ENCODE measurements around the gene SLFNL1.

SLFNL1 gene

DNA sequence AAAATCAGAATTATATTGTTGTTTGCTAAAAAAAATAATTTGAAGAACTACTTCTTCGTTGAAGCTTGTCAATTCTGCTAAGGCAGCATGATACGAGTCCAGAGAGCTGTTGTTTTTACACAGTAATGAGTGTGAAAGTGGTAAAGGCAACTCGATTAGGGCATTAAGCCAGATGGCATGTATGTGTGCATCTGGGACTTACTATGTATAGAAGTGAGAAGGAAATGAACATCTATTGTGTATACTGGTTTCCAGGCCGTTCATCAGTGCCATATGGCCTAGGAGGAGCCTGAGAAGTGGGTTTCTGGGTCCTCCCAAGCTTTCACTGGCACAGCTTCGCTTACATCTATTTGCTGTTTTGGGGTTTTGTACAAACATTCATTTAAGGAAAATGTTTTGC lies 36.4 kb downstream of the SLFNL1 start:
- DNase-seq: peak; percentile 92

DNA sequence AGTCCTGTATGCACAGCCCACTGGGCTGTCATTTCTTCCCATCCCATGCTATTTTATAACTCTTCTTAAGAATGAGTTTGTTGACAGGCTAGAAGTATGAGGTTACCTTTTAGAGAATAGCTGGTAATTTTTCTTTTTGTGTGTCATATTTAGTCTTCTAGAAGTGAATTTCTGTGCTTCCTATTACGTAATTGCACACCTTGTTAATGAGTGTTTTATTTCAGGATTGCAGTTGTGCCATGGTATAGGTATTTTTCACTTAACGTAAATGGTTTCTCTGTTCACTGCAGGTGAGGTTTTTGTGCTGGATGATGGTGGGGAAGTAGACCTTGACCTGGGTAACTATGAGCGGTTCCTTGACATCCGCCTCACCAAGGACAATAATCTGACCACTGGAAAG lies 37.0 kb downstream of the SLFNL1 start:
- no peak for DNase-seq

DNA sequence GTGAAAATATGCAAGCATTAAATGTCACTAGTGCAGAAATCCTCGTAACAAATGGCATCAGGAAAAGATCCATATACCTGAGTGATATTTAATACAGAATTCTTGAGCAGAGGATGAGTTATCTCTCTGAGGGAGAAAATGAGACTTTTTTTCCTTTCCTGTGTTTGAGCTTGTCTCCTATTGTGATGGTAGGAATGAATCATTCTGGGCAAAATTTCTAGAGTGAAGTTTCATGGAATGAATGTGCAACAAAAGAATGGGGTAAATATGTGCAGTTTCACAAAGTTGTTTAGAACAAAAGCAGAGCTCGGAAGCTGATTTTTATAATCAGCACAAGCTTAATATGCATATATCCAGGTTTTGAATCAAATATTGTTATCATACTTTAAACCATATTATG lies 37.5 kb downstream of the SLFNL1 start:
- DNase-seq: no peak

DNA sequence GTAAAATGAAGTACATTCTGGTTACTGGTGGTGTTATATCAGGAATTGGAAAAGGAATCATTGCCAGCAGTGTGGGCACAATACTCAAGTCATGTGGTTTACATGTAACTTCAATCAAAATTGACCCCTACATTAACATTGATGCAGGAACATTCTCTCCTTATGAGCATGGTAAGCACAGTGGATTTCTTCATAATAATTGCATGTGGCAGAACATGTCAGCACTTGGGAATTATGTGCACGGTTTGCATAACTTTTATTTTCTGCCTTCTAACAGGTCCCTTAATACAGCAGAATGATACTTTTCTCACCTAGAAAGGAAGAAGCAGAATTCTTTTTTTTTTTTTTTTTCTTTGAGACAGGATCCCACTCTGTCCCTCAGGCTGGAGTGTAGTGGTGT lies 38.2 kb downstream of the SLFNL1 start:
- no peak for DNase-seq

DNA sequence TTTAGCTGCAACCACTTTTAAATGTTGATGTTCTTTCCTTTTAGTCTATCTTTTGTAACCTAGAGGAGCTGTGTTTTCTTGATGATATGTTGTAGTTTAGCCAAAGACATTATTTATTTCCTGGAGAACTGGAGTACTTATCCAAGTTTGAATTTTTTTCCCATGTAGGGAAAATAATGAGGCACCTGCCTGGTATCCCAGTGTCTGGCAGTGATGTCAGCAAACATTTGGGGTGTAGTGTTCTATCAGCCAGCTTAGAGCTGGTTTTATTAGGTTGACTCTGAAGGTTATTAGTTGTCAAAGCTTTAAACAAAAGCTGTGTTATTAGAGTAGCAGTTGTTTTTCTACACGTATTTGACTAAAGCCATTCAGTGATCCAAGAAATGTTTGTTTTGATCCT lies 38.8 kb downstream of the SLFNL1 start:
- no peak for DNase-seq

DNA sequence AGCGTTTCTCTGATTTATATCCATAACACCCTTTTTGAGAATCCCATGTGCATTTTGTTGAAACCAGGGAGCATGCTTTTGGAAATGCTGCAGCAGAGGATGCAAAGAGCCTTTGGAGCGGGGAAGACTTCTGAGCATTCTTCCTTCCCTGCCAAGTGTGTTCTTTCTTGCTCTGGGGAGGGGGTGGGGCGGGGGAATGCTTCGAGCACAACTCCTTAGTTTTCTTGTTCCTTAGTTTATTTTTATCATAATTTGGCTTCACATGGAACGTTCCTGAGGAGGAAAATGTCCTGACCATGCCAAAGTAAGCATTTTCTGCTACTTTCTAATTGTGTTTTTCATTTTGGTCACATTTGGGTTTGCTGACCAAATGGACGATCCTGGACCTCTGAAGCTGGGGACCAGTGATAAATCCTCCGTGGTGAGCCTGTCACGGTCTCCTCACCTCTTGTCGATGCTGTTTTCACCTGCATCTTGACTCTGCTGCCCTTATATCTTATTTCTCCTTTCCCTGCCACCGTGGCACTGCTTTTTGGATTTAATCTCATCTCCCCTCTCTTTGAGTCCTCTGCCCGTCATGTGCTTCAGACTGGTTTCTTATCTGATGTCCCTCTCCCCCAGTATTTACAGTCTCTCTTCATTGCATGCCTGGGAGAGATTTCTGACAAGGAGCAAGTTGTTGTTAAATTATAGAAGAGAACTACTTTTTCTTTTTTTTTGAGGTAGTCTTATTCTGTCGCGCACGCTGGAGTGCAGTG lies 39.7 kb downstream of the SLFNL1 start:
- DNase-seq: no peak

DNA sequence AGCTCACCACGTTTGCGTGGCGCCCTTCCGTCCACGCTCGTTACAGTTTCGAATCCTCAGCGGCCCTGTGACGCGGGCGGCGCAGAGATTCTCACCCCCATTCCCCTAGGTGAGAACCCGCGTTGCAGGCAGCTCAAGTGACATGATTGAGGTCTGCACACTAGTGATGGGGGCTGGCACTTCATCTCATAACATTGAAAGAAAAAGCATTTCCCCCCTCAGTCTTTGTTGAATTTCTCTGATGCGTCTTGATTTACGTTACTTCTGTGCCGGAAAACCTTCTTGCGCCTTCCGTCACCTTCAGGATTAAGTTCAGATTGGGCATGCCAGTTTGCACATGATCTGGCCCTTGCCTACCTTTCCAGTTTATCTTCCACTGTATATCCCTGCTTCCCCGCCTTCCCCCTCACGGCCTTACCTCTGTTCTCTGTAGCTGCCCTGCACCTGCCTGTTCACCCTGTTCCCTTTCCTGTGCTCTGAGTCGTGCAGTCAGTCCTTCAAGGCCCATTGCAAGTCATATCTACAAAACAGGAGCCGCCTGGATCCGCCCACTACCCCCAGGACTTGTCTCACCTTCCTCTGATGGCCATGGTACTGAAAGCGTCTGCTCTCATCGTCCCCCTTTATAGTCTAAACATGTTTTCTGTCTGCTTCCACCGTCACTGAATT lies 40.9 kb downstream of the SLFNL1 start:
- peak; percentile 28 for DNase-seq

DNA sequence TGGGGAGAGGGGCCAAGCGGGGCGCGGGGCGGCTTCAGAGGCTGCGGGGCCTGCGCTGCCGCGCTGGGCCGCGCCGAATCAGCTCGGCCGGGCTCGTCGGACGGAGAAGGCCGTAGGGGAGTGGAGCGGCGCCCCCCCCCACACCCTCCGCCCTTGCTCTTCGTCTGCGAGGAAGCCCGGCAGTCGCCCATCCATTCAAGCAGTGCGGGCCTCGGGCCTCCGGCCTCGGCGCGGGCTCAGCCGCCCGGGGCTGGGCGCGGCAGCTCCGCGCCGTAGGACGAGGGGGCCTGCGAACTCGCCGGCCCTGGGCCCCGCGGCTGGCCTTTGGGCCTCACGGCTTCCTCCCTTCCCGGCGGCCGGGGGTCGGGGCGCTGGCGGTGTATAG lies 41.5 kb downstream of the SLFNL1 start:
- no peak for DNase-seq

DNA sequence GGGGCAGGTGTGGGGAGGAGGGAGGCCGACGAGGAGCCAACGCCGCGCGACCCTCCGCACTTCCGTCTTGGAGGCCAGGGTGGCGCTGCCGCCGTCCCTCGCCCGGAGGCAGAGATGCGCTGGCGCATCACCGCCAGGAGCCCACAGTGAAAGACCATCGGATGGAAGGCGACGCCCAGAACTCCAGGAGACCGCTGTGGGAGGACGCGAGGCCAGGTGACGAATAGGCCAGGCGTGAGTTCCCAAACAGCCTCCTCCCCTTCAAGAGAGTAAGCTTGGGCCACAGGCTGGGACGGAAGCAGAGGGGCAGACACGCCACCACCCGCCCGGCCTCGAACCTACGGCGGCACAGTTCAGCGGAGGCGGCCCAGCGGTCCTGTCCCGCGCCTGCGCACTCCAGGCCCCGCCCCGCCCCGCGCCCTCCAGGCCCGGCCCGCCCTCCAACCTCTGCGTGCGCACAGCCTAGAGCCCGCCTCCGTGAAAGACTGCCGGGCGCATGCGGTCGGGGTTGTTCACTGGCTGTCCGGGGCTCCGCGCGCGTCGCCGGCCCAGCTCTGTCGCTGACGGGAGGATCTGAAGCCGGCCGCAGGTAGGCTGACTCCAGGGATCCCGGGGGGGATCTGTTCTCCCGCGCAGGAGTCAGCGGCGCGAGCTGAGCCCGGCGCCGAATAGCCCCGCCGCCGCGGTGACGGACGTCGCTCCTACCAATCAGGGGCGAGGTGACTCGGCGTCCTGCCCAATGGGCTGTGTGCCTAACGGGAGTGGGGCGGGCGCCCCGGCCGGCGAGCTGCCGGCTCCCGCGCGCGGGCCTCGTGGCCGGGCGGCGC lies 42.1 kb downstream of the SLFNL1 start, which contains the start of gene CTPS1:
CTPS1 (plus strand) TSS at position 456 of the 827 bp plus-strand sequence. CDS start 3,595 bp downstream, outside the sequence.
- peak; percentile 97 for DNase-seq

DNA sequence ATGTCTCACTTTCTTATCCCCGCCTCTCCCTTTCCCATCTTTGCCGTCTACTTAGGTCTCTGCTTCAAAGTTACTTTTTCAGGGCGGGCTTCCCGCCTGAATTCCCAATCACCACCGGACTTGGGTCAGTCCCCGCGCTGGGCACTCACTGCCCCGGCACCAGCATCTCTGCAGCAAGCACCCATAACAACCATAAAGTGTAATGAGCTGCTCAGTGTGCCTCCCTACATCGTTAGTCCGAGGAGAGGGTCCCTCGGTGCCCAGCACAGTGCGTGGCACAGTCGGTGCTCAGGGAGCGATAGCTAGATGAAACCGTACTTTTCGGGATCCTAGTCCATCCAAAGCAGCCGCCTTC lies 42.7 kb downstream of the SLFNL1 start:
- DNase-seq: no peak

DNA sequence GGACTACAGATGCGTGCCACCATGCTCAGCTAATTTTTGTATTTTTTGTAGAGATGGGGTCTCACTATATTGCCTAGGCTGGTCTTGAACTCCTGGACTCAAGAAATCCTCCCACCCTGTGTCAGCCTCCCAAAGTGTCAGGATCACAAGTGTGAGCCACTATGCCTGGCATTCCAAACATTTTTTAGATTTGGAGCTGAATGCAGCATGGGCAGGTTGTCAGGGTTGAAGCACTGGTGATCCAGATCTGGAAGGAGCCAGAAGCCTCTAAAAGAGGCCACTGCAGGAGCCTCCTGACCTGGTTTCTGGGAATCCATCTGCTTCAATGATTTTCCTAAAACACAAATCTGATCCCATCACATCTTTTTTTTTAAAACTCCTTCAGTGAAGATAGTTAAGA lies 43.8 kb downstream of the SLFNL1 start:
- DNase-seq: no peak

DNA sequence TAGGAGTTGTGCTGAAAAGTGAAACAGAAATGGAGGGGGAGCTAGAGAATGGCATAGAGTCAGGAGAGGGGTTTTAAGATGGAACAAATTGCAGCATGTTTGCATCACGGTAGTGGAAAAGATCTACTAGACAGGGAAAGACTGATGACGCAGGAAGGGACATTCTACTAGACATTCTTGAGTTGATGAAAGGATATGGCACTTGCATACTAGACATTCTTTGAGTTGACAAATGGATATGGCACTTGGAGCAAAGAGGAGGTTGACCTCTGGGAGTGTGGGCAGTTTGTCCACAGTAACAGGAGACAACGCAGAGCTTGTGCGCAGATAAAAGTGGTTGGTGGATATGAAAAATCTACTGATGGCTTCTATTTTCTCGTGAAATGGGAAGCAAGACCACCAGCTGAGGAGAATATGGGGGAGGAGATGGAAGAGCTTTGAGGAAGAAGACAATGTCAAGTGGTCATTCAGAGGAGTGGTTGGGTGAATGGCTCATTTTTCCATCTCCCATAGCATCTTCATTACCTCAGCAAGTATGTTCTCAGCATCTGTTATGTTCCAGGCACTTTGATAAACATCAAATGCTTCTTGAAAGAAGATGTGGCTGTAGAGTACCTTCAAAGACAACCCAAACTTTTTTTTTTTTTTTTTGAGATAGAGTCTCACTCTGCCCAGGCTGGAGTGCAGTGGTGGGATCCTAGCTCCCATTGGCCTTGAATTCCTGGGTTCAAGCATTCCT lies 44.4 kb downstream of the SLFNL1 start:
- DNase-seq: no peak

DNA sequence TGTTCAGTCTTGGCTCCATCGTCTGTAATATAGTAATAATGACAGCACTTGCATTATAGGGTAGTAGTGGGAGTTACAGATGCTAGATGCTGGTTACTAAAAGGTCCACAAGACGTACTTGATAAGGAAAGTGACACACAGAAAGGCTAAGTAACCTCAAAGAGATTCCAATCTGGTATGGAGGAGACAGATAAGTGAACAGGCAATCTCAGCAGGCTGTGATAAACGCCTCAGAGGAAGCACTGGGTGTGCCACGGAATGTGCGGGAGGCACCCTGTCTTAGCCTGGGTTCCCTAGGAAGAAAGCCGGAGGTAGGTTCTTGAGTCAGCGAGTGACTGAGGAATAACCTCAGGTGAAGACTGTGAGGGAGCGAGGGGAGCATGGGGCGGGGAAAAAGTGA lies 46.6 kb downstream of the SLFNL1 start:
- no peak for DNase-seq

DNA sequence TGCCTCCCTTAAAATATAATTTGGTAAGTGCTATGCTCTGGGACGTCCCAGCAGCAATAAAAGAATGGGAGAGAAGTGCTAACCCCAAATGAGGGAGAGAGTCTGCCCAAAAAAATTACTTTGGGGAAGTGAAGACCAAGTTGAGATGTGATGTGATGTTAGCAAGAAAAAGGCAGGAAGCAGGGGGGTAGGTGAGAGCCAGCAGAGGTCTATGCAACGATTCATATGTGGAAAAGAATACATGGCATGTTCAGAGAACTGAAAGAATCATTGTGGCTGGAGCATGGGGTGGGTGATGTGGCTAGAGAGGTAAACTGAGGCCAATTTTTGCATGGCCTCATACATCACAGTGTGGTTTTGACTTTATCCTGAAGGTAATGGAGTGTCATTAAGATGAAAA lies 47.6 kb downstream of the SLFNL1 start:
- no peak for DNase-seq

DNA sequence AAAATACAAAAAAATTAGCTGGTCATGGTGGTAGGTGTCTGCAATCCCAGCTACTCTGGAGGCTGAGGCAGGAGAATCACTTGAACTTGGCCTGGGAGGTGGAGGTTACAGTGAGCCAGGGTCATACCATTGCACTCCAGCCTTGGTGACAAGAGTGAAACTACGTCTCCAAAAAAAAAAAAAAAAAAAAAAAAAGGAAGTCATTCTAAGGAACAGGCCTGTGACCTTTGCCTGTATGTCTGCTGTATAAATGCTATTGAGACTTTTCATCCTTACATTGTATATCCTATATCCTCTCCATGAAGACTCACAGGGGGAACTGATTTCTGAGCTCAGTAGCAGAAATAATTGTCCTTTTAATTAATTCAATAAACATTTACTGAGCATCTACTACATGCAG lies 49.6 kb downstream of the SLFNL1 start:
- DNase-seq: no peak

DNA sequence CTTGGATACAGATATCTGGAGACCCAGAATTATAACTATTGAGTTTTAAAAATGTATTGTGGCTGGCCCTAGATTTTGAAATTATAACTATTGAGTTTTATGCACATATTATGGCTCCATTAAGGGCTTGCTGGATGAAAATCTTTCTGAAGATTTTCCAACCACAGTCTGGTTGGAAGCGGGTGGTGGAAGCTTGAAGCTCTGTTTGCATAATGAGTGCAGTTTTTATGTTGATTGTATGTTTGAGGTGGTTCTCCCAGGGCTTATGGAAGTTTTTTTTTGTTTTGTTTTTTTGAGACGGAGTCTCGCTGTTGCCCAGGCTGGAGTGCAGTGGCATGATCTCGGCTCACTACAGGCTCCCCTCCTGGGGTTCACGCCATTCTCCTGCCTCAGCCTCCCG lies 52.1 kb downstream of the SLFNL1 start:
- no peak for DNase-seq

DNA sequence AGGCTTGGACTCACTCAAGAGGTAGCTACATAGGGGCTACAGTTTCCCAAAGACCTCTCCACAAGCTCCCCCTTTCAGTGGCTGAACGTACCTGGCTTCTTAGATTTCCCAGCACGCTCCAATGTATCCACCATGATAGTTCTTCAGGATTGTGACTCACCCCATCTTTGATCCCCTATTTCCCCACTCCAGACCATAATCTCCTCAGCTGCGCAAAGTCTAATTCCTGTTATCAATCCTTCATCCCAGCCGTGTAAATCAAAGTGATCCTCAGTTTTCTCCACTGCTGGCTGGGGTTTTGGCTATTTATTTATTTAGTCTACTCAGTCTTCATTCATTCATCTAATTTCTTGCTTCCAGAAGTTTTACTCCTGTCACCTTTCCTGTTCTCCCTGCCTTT lies 55.1 kb downstream of the SLFNL1 start:
- DNase-seq: no peak
